Suppressor macrophage treated with lipopolysaccharide for 4 hours (primary cell): ENCODE measurements around the gene RNF43.
A peak's percentile ranks its signal among the peaks of the same experiment; 100 is the strongest.

Experiments used
- DNase-seq: peaks from one replicate; pipeline ENCODE4 v3.0.0-alpha.2; 2020

RNF43 gene

GRCh38 chr17:58380207-58381123, 36.9 kb downstream of the RNF43 start:
- no peak for DNase-seq

DNA sequence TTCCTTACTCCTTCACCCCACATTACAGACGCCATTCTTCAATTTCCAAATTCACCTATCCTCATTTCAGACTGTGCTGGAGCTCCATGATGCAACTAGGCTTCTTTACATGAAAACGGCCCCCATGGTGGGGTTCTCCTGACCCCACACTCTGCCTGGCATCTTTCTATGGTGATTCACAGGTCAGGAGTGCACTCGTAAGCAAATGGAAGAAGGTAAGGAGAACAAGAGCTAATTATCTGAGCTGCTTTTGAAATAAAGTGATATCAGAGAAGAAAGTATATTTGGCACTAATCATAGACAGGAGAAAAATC, 37.9 kb downstream of the RNF43 start:
- no peak for DNase-seq

GRCh38 chr17:58378733-58379510, 38.4 kb downstream of the RNF43 start:
- DNase-seq, result no peak

GRCh38 chr17:58377661-58378060, 39.7 kb downstream of the RNF43 start:
- no peak for DNase-seq

DNA sequence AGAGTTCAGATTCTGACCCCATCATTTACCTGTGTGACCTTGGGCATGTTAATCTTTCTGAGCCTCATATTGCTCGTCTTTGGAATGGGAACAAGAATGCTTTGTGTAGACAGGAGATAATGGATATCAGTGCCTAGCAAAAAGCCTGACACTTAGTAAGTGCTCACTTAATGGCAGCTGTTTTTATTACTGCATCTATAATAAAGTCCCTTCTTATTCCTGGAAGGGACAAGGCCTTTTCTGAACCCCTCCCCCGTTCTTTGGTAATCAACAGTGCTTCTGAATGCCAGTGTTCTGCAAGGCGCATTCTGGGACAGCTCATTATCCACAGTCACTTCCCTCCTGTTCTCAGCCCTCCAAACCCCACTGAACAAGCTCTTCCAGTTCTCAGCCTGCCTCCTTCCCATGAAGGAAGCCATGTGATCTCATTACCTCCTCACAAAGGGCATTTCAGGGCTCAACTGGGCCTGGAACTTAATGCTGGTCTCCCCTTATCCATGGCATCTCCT, 40.2 kb downstream of the RNF43 start:
- peak; percentile 57 for DNase-seq

DNA sequence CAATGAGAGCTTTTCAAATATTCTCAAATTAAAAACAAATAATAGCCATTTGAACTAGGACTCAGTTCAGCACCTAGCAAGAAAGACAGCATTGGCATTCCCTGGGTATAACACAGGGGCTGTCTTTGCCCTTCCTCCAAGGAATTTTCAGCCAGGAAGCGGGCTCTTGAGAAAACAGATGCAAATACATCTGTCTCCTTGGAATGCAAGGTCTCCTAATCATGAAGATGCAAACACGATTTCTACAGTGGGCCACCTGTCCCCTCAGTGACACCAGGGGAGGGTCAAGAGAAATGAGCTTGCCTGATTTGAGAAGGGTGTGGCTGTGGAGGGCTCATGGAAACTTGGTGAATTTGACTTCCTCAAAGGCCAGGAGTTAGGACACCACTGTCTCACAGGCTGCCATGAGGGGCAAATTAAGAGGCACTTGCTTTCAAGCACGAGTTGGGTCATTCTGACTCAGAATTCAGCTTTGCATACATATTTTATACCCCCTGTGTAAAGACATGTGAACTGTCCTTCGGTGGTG, 40.8 kb downstream of the RNF43 start:
- DNase-seq, result peak; percentile 76

- peak; percentile 14 for DNase-seq
Measured at GRCh38 chr17:58375811-58376210, 41.5 kb downstream of the RNF43 start.

DNA sequence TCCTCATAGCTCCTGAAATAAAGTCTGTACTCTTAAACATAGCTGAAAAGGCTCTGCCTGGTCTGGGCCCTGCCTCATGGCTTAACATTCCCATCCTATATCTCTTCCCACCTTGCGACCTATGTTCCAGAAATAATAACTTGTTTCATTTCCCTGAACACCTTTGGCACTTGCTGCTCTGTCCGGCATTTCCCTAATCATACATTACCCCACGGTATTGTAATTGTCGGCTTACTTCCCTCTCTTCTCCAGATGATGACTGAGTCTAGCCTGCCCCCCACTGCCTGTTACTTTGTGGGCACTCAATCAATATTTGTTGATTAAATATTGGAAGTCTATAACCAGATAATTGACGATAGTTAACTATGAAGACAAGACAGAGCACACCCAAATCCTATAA, 42.1 kb downstream of the RNF43 start:
- DNase-seq, result peak; percentile 28

DNA sequence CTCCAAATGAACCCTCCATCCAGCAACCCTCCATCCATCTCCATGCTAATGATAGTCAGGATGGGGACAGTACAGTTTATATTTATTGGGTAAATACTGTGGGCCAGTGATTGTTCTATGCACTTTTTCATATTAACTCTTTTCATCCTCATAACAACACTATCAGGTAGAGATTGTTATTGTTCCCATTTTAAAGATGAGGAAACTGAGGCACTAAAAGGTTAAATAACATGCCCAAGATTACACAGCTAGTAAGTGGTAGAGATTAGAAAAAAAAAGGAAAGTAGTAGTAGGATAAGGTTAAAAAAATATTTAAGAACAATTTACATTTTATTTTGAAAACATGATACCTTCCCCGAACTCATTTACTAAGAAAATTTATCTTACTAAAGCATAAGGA, 43.4 kb downstream of the RNF43 start:
- DNase-seq, result no peak

- DNase-seq, result no peak
Measured at GRCh38 chr17:58373003-58373402, 44.3 kb downstream of the RNF43 start.

DNA sequence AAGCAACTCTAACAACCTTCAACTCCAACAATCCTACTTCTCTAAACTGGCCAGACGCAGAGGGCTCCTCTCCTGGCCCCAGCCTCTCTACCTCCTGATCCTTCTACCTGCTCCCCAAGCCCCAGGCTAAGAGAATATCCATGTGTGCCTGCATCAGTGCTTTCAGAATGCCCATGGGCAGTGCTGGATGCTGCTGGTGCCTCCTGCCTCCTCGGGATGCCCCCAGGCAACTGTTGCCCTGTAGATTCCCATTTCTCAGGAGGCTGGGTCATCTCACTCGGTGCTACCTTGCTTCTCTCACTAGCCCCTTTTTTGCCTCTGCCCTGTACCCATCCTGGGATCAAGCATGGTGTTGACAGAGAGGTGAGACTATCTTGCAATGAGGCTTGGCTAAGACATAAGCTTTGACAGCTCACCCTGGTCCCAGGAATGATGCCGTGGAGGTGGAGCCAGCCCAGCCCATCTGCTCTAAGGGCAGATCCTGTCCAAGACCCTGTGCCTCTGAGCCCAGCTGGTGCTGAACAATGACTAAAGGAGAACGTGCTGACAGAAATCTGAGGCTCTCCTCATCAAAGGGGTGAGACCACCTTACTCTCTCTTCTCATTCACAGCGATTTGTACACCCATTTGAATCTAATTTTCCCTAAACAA, 45.9 kb downstream of the RNF43 start:
- DNase-seq, result no peak

- DNase-seq, result no peak
Measured at GRCh38 chr17:58370716-58371115, 46.6 kb downstream of the RNF43 start.

GRCh38 chr17:58370309-58370708, 47.0 kb downstream of the RNF43 start:
- no peak for DNase-seq

DNA sequence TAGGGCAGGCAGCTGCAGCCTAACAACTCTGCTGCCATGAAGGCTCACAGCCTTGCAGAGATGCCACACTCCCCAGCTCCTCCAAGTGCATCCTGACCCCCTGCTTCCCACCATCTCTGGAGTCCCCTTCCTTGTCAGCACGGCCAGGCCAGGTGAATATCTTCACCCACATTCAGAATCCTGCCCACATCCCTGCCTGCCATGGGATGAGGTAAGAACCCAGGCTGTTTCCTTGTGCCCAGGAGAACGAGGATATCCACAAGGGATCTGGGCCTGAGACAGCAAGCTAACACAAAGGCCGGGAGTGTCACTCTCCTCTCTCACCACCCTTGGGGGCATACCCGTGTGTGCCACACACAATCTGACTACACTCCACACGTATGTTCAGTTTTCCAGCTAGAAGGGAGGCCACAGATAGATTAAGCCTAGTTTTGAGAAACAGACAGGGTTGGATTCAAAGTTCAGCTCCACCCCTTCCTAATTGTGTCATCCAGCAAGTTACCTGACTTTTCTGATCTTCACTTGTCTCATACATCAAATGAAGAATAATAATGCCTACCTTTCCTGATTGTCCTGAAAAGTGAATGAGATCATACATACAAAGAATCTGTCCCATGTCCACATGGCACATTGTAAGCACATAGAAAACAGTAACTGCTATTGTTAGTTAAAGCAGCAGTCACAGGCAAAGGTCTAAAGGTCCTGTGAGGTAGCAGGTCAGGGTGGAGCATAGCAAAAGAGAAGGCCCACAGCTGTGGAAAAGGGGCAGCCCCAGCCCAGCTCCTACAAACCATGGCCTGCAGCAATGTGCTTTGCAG, 47.9 kb downstream of the RNF43 start:
- no peak for DNase-seq

DNA sequence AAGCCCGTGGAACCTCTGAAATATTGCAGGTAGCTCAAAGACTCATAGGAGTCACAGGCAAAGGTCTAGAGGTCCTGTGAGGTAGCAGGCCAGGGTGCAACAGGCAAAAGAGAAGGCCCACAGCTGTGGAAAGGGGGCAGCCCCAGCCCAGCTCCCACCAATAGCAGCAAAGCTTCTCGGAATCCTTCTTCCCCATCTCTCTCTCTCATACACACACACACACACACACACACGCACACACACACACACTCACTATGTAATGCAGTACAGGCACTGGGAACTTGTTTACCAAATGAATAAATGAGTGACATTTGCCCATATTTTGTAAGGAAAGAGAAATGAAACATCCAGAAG, 48.5 kb downstream of the RNF43 start:
- DNase-seq, result no peak
